Keratinocyte (primary cell): Measurements from ENCODE around the gene MAPK1. TPM values are rescaled to one million over a fixed set of nuclear protein-coding genes. Genes with fewer than 3 reads are reported as not detected.

Experiments used
- DNase-seq: peaks from one replicate; pipeline ENCODE4 v3.0.0-alpha.2; 2011; ENCODE audit warnings: low read depth, missing footprints, low spot score
- FAIRE-seq: peaks from 2 replicates; lab custom pipeline; 2011; peaks lifted over from hg19 to GRCh38; lab: Jason Lieb, UNC
- H2AFZ ChIP-seq: 2 replicates; pipeline ENCODE4 v1.6.0; 2012; ENCODE audit warnings: low read length, control low read depth, inconsistent platforms; ENCODE audit not compliant: control insufficient read depth
- H3K27ac ChIP-seq: 2 replicates; pipeline ENCODE4 v1.5.1; 2011; ENCODE audit warnings: low read length; ENCODE audit not compliant: control insufficient read depth, insufficient read depth
- H3K27me3 ChIP-seq: 3 replicates; pipeline ENCODE4 v1.6.0; 2011; ENCODE audit warnings: low read length; ENCODE audit not compliant: control insufficient read depth, insufficient read depth; ENCODE audit errors: extremely low read depth
- H3K36me3 ChIP-seq, 2 experiments: 2 replicates in 1 of 2; 3 replicates in 1 of 2; pipeline ENCODE4 v1.5.1; 2011; ENCODE audit warnings: low read length in 2 of 2, mild to moderate bottlenecking in 1 of 2; ENCODE audit not compliant: control insufficient read depth in 2 of 2, insufficient read depth in 2 of 2; ENCODE audit errors: extremely low read depth in 1 of 2
- H3K4me1 ChIP-seq: 3 replicates; pipeline ENCODE4 v1.5.1; 2011; ENCODE audit warnings: low read length; ENCODE audit not compliant: control insufficient read depth, insufficient read depth; ENCODE audit errors: extremely low read depth
- H3K4me2 ChIP-seq: 3 replicates; pipeline ENCODE4 v1.6.0; 2011; ENCODE audit warnings: low read depth, low read length; ENCODE audit not compliant: control insufficient read depth, insufficient read depth; ENCODE audit errors: extremely low read depth
- H3K4me3 ChIP-seq, 3 experiments: fragments of 200-600 bp in 1 of 3; sonication (generic) in 1 of 3; 2 replicates in 2 of 3; 3 replicates in 1 of 3; pipeline ENCODE4 v1.5.1; 2011 to 2016; ENCODE audit warnings: low read length in 3 of 3, mild to moderate bottlenecking in 3 of 3, control low read depth in 2 of 3, inconsistent platforms in 1 of 3, low read depth in 1 of 3, mixed read lengths in 1 of 3, mixed run types in 1 of 3, moderate library complexity in 1 of 3; ENCODE audit not compliant: control insufficient read depth in 2 of 3, insufficient read depth in 2 of 3; ENCODE audit errors: extremely low read depth in 1 of 3
- H3K79me2 ChIP-seq: 2 replicates; pipeline ENCODE4 v1.6.0; 2012; ENCODE audit warnings: low read length; ENCODE audit not compliant: control insufficient read depth, insufficient read depth
- H3K9ac ChIP-seq: 3 replicates; pipeline ENCODE4 v1.6.0; 2011; ENCODE audit warnings: low read length; ENCODE audit not compliant: control insufficient read depth, insufficient read depth; ENCODE audit errors: extremely low read depth
- H3K9me1 ChIP-seq: 3 replicates; pipeline ENCODE4 v1.6.0; 2011; ENCODE audit warnings: low read length; ENCODE audit not compliant: control insufficient read depth, insufficient read depth; ENCODE audit errors: extremely low read depth
- H3K9me3 ChIP-seq: 2 replicates; pipeline ENCODE4 v1.5.1; 2012; ENCODE audit warnings: low read depth, low read length; ENCODE audit not compliant: control insufficient read depth
- H4K20me1 ChIP-seq: 3 replicates; pipeline ENCODE4 v1.6.0; 2011; ENCODE audit warnings: low read length; ENCODE audit not compliant: control insufficient read depth, insufficient read depth; ENCODE audit errors: extremely low read depth
- EZH2 ChIP-seq: IDR thresholded peaks from one replicate; pipeline ENCODE4 v1.6.1; 2012; ENCODE audit warnings: inconsistent platforms, mild to moderate bottlenecking, low read length, moderate library complexity
- dilution Hi-C: fragments of 300-500 bp; cut with MboI; formaldehyde crosslinking; loops from one replicate; pipeline ENCODE4 v1.7.0; 2020; ENCODE audit warnings: low sequenced_read_pairs; ENCODE audit not compliant: extremely low pct_ligation_motif_present
- polyA plus RNA-seq, 5 experiments: library from polyadenylated mRNA; depleted of rRNA in 3 of 5; stranded (reverse) in 3 of 5; stranded (forward) in 1 of 5; unstranded in 1 of 5; fragments of >200 nt; gene quantifications; 1 replicate in 1 of 5; 2 replicates in 3 of 5; 3 replicates in 1 of 5; pipeline versions ENCODE4 v1.2.1 to v1.2.3, GENCODE V29; 2011 to 2012; ENCODE audit warnings: missing spikeins in 2 of 5, low read depth in 1 of 5, low replicate concordance in 1 of 5
- TF ChIP-seq, protein P1 (sequence below), 3 experiments: IDR thresholded peaks in 1 of 3; conservative IDR thresholded peaks in 1 of 3; optimal IDR thresholded peaks in 1 of 3; 2 replicates in 2 of 3; 3 replicates in 1 of 3; pipeline versions ENCODE3 to v1.5.1; 2011; ENCODE audit warnings: low read length in 3 of 3, mild to moderate bottlenecking in 3 of 3, moderate library complexity in 2 of 3, control low read depth in 1 of 3, inconsistent platforms in 1 of 3; ENCODE audit not compliant: insufficient read depth in 2 of 3; ENCODE audit errors: extremely low read depth in 1 of 3

Gene MAPK1
- polyA plus RNA-seq, 1 donor (not counting 4 experiments of a cell fraction or from before 2014, with no cell fraction given): 136 TPM

DNA sequence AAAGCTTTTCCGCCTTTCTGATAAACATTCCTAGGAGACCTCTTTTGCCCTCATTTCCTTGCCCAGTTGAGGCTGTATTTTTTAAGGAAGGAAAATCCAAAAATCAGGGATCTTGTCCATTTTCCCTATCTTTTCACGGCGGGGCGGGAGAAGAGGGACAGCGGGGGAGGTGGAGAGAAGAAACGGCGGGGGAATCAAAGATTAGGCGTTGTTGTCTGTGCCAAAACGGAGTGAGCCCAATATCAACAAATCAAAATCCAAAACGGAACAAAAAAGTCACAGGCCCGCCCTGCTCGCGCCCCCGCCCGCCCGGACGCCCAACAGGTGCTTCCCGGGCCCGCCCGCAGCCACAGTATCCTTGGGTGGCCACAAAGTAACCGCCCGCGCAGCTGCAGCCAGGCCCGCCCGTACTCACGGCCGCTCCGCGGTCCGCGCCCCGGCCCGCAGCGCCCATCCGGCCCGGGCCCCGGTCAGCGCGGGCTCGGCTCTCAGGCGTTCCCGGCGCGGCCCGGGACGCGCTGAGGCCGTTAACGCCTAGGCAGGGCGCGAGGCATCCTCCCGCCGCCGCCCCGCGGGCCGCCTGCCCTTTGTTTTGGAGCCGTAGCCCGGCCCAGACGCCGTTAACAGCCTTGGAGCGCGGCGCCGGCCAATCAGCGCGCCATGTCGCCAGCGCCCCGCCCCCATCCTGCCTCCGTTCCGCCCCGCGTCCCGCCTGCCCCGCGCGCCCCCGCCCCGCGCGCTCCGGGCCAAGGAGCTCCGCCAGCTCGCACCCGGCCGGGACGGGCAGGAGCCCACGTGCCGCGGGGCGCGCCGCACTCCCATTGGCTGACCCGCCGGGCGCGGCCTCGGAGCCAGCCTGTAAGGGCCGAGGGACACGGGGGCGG is 132.0 kb downstream of the MAPK1 start, which contains the start of gene YPEL1:
Gene YPEL1, minus strand, starts transcription at position 595 of the 884 bp plus-strand sequence. CDS start 25,050 bp downstream, outside the sequence.
- peak within 1 kb of the TSS; percentile 23 for H2AFZ ChIP-seq
- H3K4me1 ChIP-seq: peaks cover 5% of the 10 kb centered on the region
- no peak within 1 kb of the TSS for H3K27ac ChIP-seq
- TF ChIP-seq EZH2: no peak
- TF ChIP-seq, protein P1, sequence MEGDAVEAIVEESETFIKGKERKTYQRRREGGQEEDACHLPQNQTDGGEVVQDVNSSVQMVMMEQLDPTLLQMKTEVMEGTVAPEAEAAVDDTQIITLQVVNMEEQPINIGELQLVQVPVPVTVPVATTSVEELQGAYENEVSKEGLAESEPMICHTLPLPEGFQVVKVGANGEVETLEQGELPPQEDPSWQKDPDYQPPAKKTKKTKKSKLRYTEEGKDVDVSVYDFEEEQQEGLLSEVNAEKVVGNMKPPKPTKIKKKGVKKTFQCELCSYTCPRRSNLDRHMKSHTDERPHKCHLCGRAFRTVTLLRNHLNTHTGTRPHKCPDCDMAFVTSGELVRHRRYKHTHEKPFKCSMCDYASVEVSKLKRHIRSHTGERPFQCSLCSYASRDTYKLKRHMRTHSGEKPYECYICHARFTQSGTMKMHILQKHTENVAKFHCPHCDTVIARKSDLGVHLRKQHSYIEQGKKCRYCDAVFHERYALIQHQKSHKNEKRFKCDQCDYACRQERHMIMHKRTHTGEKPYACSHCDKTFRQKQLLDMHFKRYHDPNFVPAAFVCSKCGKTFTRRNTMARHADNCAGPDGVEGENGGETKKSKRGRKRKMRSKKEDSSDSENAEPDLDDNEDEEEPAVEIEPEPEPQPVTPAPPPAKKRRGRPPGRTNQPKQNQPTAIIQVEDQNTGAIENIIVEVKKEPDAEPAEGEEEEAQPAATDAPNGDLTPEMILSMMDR (optimal IDR thresholded peaks at IDR 0.05 in 1 of 3, IDR thresholded peaks at IDR 0.05 in 1 of 3, conservative IDR thresholded peaks at IDR 0.05 in 1 of 3; ENCODE audit: extremely low read depth in 1 of 3, insufficient read depth in 2 of 3, low read length in 3 of 3): no peak
- no peaks in the 10 kb centered on the region for H4K20me1 ChIP-seq
- dilution Hi-C loops: no loop called here
- no peaks in the 10 kb centered on the region for H3K36me3 ChIP-seq
- DNase-seq (no peak), FAIRE-seq (no peak)
- peaks cover 19% of the 10 kb centered on the region for H3K27me3 ChIP-seq
- peak within 1 kb of the TSS; percentile 75 for H3K4me2 ChIP-seq
- H3K9me1 ChIP-seq: no peaks in the 10 kb centered on the region
- no peak within 1 kb of the TSS for H3K9ac ChIP-seq
- no peaks in the 10 kb centered on the region for H3K79me2 ChIP-seq
- peak within 1 kb of the TSS; percentile 27 to 47 (median 44) for H3K4me3 ChIP-seq
- no peaks in the 10 kb centered on the region for H3K9me3 ChIP-seq

DNA sequence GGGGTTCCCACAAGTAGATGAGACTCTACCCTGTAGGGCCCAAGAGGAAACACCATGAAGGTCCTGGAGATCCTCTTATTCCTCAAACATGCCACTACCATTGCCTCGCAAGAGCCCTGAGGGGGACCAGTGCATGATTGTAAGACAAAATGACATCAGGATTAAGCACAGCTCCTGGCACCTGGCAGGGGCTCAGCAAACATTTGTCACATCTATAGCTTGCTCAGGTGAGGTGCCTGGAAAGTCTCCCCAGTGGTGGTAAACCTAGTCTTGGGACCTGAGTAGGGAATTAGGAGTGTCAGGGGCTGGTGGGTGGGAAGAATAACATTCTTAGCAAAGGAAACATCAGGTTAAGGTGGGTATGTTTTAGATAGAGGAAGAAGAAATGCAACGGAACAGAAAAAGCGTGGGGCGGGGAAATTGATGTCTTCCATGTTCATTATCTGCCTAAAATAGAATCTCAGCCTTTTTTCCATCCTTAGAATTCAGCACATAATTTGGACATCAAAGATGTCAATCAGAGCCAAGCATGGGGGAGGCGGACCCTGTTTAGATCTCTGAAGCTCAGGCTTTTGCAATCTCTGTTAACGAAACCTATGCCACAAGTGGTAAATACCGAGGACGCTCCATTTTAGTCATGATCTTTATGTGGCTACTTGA is 132.8 kb downstream of the MAPK1 start:
- Histone ChIP-seq H2AFZ (no peak overlapping the region), H3K27ac (no peak overlapping the region), H3K4me3 (peak overlapping the region in 2 of 3 experiments; percentile 44 to 47), H3K36me3 (no peaks in the 10 kb centered on the region), H3K79me2 (no peaks in the 10 kb centered on the region), H4K20me1 (no peaks in the 10 kb centered on the region), H3K9me3 (no peaks in the 10 kb centered on the region), H3K4me2 (peak overlapping the region; percentile 75), H3K9me1 (no peaks in the 10 kb centered on the region), H3K9ac (no peak overlapping the region), H3K27me3 (peaks cover 19% of the 10 kb centered on the region), H3K4me1 (peaks cover 5% of the 10 kb centered on the region)
- no peak for DNase-seq
- TF ChIP-seq, protein P1 (optimal IDR thresholded peaks at IDR 0.05 in 1 of 3, IDR thresholded peaks at IDR 0.05 in 1 of 3, conservative IDR thresholded peaks at IDR 0.05 in 1 of 3; ENCODE audit: extremely low read depth in 1 of 3, insufficient read depth in 2 of 3, low read length in 3 of 3): no peak
- TF ChIP-seq EZH2: no peak
- dilution Hi-C loops: no loop called here
- no peak for FAIRE-seq
